ENCODE results near the gene SLC18B1.

The SLC18B1 gene

DNA sequence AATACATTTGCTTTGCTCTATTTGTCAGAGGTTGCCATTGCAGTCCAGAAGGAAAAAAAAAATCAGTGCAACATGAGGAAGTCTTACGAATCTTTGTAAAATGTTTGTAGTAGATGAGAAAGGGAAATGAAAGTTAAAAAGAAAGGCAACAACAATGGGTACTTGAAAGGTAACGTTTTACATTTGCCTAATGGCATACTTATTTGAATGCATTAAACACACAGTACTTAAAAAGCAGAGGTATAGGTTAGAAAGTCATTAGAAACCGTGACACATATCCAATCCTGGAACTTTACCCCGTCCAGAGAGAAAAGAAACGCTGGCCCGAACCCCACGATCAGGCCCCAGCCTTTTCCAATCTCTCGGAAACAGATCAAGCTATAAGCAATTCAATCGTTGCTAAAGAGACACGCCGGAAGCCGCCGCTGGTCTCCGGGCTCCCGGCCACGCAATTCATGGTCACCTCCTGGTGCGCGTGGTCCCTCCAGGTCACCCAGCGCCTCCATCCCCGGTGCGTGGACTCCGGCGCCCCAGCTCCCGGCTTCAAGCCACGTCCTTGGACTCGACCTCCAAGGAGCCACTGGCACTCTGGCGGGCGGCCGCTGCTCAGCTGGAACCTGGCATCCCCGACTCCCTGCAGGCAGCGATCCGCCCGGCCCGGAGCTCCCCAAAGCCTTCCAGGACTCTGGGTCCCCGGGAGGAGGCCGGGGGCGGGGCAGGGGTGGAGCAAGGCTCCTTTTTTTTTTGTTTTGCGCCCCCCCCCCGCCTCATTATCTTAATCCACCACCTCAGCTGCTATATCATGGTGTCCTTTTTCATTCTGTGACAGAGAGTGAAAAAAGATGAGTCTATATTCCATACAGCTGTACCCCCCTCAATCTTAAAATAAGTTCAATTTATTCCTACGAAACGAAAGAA is at the start of gene SLC18B1:
TSS of gene SLC18B1 (minus strand) at position 687 of the 918 bp plus-strand sequence. CDS start at position 506, 181 bp downstream.
- no peak for TF ChIP-seq CTCF (IDR thresholded peaks at IDR 0.05; ENCODE audit: insufficient read depth, low read depth, low read length, missing control alignments)
- H3K4me3 ChIP-seq (ENCODE audit: low read length): peak within 1 kb of the TSS; percentile 70
- DNase-seq (ENCODE audit: low read depth): peak; percentile 59

GRCh38 chr6:132843316-132844035 is 45.0 kb upstream of the SLC18B1 start:
- TF ChIP-seq CTCF (IDR thresholded peaks at IDR 0.05; ENCODE audit: insufficient read depth, low read depth, low read length, missing control alignments): no peak
- DNase-seq (ENCODE audit: low read depth): no peak
- H3K4me3 ChIP-seq (ENCODE audit: low read length): no peak overlapping the region

DNA sequence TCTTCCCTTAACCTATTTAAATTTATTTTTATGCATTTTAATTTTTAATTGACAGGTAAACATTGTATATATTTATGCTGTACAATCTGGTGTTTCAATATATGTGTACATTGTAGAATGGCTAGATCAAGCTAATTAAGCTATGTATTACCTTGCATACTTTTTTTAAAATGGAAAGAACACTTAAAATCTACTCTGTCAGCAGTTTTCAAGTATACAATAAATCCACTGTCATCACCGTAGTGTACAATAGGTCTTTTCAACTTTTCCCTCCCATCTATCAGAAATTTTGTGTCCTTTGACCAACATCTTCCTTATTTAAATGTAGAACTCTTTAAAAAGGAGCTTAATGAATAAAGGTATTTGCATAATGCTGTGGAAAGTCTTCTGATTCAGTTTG is 43.5 kb upstream of the SLC18B1 start:
- no peak for DNase-seq (ENCODE audit: low read depth)
- no peak overlapping the region for H3K4me3 ChIP-seq (ENCODE audit: low read length)
- TF ChIP-seq CTCF (IDR thresholded peaks at IDR 0.05; ENCODE audit: insufficient read depth, low read depth, low read length, missing control alignments): no peak

DNA sequence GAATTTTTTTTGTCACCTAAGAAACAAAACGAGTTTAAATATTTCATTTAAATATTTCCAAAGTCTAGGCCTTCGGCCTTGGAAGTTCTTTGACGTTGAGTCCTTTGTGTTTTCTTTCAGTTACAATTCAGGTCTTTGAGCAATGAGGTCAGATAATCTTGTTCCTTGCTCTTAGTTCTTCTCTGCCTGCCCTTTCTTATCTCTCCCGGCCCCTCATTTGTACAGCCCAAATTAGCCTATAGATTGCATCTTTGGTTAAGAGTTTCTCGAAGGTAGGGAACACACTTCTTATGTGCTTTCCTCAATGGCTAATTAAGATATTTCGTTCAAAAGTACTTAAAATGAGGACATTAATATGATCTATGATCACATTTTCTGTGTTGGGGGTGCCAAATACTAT is 34.5 kb upstream of the SLC18B1 start:
- DNase-seq (ENCODE audit: low read depth): no peak
- no peak for TF ChIP-seq CTCF (IDR thresholded peaks at IDR 0.05; ENCODE audit: insufficient read depth, low read depth, low read length, missing control alignments)
- no peak overlapping the region for H3K4me3 ChIP-seq (ENCODE audit: low read length)

DNA sequence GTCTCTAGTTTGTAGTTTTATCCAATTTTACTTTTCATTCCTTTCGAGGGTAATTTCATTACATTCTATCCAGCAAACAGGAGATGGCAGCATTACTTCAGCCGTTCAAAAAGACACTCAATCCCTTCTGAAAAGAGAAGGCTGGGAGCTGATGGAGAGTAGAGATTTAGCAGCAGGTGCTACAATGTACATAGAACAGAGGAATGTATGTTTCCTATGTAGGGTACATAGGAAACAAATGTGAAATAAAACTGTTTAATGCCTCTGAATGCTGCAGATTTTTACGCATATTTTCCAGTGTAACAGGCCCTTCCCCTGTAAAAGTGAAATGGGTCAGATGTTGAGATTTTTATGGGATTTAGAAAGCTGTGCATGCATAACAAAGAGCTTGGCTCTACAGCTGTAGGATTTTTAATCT is 31.9 kb upstream of the SLC18B1 start:
- DNase-seq (ENCODE audit: low read depth): peak; percentile 41
- TF ChIP-seq CTCF (IDR thresholded peaks at IDR 0.05; ENCODE audit: insufficient read depth, low read depth, low read length, missing control alignments): peak; percentile 54
- no peak overlapping the region for H3K4me3 ChIP-seq (ENCODE audit: low read length)

DNA sequence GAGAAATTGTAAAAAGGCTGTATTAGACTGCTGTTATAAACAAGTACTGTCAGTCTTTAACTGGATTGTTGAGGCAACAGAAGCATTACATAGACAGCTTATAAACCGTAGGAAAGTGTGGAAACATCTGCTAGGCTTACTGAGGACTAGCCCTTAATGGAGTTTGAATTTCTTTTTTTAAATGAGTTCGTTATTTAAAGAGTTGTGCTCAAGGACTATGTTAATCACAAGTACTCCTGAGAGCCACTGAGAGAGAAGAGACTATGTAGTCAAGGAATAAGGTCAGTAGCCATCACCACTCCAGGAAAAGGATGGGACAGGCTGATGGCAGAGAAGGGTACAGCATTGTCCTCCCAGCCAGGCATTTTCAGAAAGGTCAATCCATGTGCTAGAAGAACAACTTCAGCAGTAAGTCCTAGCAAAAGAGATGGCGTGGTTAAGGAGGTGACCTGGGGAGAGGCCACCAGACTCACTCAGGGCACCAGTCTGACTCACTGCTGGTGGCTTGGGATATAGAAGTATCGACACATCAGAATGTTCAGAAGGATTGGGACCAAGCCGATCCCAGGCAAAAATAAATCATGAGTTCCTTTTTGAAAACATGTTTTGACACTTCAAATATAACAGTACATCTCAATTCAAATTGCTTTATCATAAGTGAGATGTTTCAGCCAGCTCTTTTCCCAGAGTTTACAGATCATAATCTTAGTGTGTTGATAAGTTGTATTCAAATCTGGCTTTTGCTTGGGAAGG is 22.4 kb upstream of the SLC18B1 start:
- no peak overlapping the region for H3K4me3 ChIP-seq (ENCODE audit: low read length)
- peak; percentile 31 for DNase-seq (ENCODE audit: low read depth)
- no peak for TF ChIP-seq CTCF (IDR thresholded peaks at IDR 0.05; ENCODE audit: insufficient read depth, low read depth, low read length, missing control alignments)
